Neural progenitor cell (in vitro differentiated cells): ENCODE data around the gene TEDC1.

Experiments used
- EZH2 ChIP-seq: fragments of 200-600 bp; sonication (generic); IDR thresholded peaks from 2 replicates; pipeline ENCODE4 v1.6.1; 2017; ENCODE audit warnings: antibody characterized with exemption, mild to moderate bottlenecking, moderate library complexity
- EZH2phosphoT487 ChIP-seq: fragments of 200-600 bp; sonication (generic); IDR thresholded peaks from 2 replicates; pipeline ENCODE4 v1.6.1; 2017; ENCODE audit warnings: antibody characterized with exemption
- TF ChIP-seq, protein P1 (sequence below): fragments of 200-600 bp; sonication (generic); IDR thresholded peaks from 2 replicates; pipeline ENCODE4 v1.5.1; 2017; ENCODE audit warnings: antibody characterized with exemption, mild to moderate bottlenecking

DNA sequence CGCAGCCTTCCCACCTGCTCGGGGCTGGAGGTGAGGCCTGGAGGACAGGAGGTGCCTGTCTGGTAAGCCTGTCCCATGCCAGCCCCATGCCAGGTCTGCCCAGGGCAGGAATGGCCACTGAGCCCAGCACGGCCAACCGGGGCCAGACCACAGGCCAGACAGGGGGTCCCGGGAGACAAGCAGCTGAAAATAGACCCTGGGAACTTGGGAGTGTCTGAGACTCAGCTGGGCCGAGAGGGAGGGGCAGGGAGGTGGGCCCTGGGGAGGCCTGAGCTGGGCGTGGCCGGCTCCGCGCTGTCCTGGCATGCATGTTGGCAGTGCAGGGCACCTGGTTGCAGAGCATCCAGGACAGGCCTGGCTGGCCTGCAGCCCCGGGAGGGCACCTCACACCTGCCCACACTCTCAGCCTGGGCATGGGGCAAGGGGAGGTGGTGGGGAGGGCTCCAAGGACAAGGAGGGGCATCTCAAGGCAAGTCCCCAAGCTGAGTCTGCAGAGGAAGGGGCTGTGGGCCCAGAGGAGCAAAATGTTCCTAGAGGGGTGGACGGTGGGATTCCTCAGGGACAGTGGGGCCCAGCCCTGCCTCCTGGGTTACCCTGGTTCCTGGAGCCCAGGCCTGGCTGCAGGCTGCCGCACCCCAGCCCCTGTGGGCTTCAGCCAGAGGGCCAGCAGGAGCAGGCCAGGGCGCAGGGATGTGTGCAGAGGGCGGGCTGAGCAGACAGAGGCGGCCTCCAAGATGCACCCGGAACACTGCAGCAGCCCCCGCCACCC is 7.6 kb upstream of the TEDC1 start:
- TF ChIP-seq, protein P1, sequence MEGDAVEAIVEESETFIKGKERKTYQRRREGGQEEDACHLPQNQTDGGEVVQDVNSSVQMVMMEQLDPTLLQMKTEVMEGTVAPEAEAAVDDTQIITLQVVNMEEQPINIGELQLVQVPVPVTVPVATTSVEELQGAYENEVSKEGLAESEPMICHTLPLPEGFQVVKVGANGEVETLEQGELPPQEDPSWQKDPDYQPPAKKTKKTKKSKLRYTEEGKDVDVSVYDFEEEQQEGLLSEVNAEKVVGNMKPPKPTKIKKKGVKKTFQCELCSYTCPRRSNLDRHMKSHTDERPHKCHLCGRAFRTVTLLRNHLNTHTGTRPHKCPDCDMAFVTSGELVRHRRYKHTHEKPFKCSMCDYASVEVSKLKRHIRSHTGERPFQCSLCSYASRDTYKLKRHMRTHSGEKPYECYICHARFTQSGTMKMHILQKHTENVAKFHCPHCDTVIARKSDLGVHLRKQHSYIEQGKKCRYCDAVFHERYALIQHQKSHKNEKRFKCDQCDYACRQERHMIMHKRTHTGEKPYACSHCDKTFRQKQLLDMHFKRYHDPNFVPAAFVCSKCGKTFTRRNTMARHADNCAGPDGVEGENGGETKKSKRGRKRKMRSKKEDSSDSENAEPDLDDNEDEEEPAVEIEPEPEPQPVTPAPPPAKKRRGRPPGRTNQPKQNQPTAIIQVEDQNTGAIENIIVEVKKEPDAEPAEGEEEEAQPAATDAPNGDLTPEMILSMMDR, result no peak
- TF ChIP-seq EZH2phosphoT487 (no peak), EZH2 (no peak)
